Fibroblast of mammary gland (primary cell): ENCODE results near the gene GLRX.

Experiments used
- DNase-seq: peaks from one replicate; pipeline ENCODE4 v3.0.0-alpha.2; 2010; ENCODE audit warnings: low read depth
- H3K4me3 ChIP-seq: 2 replicates; pipeline ENCODE4 v1.5.1; 2011; ENCODE audit warnings: low read depth, mild to moderate bottlenecking, low read length, moderate library complexity; ENCODE audit not compliant: control insufficient read depth
- TF ChIP-seq, protein P1 (sequence below): conservative IDR thresholded peaks from 2 replicates; pipeline ENCODE4 v1.5.1; 2011; ENCODE audit warnings: low read depth, low read length, inconsistent platforms; ENCODE audit not compliant: control insufficient read depth, insufficient read depth

Gene GLRX

DNA sequence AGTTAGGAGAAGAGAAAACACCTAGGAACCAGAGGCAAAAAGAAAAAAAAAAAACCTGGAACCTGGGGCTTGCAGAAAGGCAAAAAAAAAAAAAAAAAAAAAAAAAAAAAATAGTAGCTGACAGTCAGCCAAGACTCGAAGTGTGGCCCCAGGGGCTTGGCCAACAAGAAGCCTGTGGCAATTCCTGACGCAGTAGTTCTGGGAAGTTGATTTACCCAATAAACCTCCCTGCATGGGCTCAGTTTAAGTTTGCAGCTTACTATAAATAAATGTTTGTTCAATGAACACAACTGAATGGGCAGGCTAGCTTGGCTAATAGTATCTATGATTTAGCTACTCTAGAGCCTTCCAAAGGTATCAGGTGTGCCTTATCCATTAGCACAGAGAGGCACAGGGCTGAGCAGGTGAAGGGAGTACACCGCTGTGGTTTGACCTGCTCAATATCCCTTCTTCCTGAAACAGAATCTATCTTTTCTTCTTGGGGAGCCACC lies 21.3 kb upstream of the GLRX start:
- TF ChIP-seq, protein P1, sequence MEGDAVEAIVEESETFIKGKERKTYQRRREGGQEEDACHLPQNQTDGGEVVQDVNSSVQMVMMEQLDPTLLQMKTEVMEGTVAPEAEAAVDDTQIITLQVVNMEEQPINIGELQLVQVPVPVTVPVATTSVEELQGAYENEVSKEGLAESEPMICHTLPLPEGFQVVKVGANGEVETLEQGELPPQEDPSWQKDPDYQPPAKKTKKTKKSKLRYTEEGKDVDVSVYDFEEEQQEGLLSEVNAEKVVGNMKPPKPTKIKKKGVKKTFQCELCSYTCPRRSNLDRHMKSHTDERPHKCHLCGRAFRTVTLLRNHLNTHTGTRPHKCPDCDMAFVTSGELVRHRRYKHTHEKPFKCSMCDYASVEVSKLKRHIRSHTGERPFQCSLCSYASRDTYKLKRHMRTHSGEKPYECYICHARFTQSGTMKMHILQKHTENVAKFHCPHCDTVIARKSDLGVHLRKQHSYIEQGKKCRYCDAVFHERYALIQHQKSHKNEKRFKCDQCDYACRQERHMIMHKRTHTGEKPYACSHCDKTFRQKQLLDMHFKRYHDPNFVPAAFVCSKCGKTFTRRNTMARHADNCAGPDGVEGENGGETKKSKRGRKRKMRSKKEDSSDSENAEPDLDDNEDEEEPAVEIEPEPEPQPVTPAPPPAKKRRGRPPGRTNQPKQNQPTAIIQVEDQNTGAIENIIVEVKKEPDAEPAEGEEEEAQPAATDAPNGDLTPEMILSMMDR: no peak
- no peak overlapping the region for H3K4me3 ChIP-seq
- peak; percentile 60 for DNase-seq

DNA sequence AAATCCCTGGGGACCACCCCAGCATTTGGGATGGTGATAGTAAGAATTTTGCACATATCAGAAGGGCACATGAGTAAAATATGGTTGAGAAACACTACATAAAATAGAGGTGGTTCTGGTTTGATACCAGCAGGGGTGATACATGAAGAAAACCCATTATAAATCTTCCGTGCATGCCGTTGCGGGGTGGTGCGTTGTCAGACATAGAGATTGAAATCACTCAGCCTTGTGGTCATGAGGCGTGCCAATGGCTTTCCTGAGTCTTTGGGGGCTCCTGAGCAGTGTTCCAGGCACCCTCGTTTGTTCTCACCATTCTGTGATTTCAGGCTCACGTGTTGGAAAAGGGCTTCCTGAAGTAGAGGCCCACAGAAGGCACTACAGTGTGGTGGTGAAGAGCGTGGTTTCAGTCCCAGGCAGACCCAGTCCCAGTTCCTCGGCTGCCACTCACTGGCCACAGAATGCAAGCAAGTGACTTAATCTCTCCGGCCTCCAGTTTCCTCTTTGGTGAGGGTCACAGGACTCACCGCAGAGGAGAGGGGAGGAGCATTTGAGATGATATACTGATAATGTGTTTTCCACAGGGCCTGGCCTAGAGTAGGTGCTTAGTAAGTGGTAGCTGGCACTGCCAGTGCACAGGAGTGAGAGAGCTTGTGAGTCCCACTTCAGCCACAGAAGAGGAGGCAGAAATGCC lies 20.5 kb upstream of the GLRX start:
- no peak overlapping the region for H3K4me3 ChIP-seq
- TF ChIP-seq, protein P1: no peak
- peak; percentile 47 for DNase-seq

DNA sequence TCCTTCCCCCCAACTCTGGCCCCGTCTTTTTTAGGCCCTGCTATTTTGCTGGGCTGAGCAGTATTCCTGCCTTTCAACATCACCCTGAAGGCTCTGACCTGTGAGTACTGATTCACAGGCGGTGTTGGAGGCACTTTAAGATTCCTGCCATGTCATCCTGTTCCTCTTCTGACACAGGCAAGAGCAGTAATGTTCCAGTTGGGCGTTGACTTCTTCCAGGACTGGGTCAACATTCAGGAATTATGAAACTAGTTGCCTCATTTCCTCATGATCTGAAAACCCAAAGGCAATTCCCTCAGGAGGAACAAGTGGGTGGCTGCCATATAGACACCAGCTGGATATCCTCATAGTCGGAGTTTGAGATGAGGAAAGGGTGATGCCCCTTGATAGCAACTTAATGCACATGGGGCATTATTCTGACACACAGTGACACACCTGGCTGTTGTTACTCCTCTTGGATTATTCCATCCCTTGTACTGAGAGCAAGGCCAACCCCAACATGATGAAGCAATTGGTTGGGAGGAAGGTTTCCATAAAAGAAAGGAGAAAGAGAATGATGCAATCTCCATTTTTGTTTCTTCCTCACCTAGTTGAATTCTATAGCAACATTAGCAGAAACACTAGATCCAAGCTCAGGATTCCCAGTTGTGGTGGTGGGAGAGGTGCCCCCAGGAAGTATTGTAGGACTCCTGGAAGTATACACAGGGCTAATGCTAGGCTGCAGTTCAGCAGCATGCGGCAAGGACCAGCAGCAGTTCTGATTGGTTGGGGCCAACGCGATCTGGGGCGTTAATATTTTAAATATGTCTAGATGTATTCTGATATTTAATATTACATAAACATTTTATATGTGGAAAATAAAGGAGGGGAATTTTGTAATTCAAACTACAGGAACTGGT lies 19.6 kb upstream of the GLRX start:
- no peak overlapping the region for H3K4me3 ChIP-seq

DNA sequence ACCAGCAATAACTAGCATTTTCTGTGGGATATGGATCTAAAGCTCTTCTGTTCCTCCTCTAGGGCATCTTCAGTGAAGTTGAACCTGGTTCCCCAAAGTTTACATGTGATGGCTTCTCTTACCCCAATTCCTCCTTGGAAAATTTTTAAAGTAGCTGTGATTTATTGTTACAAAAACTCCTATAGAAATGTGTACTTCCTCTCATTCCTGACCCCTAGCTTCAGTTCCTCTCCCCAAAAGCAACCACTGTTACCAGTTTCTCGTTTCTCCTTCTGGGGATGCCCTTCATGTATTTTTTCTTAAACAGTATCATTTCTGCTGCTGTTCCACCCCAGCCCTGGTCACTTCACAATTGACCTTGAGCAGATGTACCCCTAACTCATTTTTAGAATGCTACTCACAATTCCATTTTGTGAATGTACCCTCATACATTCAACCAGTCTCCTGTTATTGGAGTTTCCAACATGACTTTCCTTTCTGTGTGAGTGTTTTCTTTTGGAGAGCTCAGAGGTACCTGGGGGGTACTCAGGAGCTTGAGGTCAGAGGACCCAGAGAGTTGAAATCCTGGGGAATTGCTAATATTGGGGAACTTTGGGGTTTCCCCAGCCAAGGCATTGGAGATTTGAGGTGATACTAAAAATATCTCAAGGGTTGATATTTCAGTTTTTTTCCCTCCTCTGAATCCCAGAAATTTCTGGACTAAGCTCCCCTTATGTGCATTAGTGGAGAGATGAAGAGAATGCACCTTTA lies 18.6 kb upstream of the GLRX start:
- TF ChIP-seq, protein P1: no peak
- DNase-seq: no peak
- H3K4me3 ChIP-seq: no peak overlapping the region

More for the DNA sequence above, 19.6 kb upstream of the GLRX start:
- DNase-seq: peak; percentile 96
- TF ChIP-seq, protein P1: no peak

DNA sequence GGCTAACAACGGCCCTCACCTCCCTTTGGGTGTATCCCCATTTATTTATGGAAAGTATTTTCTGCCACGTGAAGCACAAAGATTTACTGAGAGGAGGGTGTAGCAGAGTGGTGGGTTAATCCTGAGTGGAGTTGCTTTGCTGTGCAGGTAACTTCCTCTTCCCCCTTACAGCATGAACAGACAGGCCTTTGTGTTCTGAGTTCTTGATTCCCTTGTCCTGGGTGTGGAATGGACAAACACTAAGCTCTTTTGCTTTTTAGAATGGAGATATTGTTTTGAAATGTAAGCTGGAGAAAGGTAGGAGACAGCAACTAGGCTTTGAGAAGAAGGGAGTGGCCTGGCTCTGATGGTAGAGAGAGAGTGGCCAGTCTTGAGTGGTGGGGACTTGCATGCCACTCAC lies 17.1 kb upstream of the GLRX start:
- no peak overlapping the region for H3K4me3 ChIP-seq
- no peak for DNase-seq
- TF ChIP-seq, protein P1: no peak

DNA sequence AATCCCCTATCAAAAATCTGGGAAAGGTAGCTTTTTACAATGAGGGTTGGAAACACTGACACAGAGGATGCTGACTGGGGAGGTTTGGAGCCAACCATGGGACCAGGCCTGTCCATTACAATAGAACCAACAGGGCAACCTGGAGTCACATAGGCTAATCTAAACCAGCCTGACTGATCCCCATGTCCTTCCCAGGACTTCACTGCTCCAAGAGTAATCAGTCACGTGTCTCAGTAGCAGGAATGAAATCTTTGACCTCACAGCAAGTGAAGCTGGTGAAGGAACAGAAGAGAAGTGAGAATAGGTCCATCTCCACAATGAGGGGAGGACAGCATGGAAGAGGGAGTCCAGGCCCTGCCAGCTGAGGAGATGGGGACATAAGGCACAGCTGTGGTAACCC lies 16.0 kb upstream of the GLRX start:
- no peak for DNase-seq
- TF ChIP-seq, protein P1: no peak
- no peak overlapping the region for H3K4me3 ChIP-seq
